GM12872 (cell line): Measurements from ENCODE around the gene OPN5.
A peak's percentile ranks its signal among the peaks of the same experiment; 100 is the strongest.

ENCODE experiments used
- CTCF ChIP-seq: IDR thresholded peaks from 3 replicates; pipeline ENCODE4 v1.5.1; 2011; ENCODE audit warnings: low read depth, mild to moderate bottlenecking, low read length, moderate library complexity; ENCODE audit not compliant: insufficient read depth

The OPN5 gene

DNA sequence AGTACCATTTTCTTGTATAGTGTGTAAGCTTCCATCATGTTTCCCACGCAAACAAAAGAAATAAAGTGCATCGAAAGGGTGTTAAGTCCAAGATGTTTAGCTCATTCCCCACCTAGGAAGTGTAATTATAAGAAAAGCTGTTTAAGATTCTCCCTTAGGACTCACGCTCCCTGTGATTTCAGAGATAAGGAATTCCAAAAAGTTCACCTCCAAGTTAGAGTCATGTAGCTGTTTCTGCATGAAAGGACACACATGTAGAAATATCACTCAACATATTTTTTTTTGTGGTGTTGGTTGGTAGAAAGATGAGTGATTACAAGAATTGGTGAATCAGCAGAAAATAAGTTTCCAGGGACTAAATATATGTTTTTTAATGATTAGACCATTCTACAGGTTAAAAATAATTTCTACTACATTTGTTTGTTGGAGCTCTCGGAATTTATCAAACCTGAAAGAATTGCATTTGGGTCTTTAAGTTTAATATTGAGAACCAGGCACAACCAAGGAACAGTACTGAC, 10.4 kb downstream of the OPN5 start:
- no peak for TF ChIP-seq CTCF

GRCh38 chr6:47794577-47795135, 12.8 kb downstream of the OPN5 start:
- TF ChIP-seq CTCF = no peak

- TF ChIP-seq CTCF = no peak
Observed at GRCh38 chr6:47801984-47802383, 20.2 kb downstream of the OPN5 start.

DNA sequence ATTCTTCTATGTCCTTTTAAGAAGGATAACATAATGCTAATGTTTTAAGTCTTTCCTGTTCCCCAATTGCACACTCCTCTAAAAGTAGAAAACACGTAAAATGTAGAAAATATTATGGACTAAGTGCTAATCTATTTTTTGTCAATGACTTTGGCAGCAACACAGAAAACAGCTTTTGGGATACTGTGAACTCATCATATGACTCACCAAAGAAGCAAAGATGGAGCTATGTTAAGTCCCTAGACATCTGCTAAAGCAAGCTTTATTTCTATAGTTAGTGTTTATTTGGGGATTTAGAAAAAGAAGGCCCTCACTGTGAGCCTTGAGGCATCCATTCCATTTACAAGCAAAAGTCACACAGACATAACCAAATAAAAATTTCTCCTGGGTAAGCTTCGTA, 23.0 kb downstream of the OPN5 start:
- TF ChIP-seq CTCF = no peak

- no peak for TF ChIP-seq CTCF
Observed at GRCh38 chr6:47809873-47810272, 28.0 kb downstream of the OPN5 start.

- TF ChIP-seq CTCF = 0 out of 3 replicates have a peak, but pooled peaks have one; percentile 20
Observed at GRCh38 chr6:47810885-47811284, 29.1 kb downstream of the OPN5 start.

- no peak for TF ChIP-seq CTCF
Observed at GRCh38 chr6:47811443-47811842, 29.6 kb downstream of the OPN5 start.
